Measurements from ENCODE around the gene SSX3. TPM values are rescaled to one million over a fixed set of nuclear protein-coding genes. Genes with fewer than 3 reads are reported as not detected.
"Not testable (repeated sequence)": the region's sequence is repeated elsewhere in the genome, so short reads cannot be mapped to it uniquely, and the experiment has no call there.

SSX3 gene, protein sequence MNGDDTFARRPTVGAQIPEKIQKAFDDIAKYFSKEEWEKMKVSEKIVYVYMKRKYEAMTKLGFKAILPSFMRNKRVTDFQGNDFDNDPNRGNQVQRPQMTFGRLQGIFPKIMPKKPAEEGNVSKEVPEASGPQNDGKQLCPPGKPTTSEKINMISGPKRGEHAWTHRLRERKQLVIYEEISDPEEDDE
- not detected in 2 replicates for total RNA-seq (2014; rRNA removed; shearing (Covaris generic))

DNA sequence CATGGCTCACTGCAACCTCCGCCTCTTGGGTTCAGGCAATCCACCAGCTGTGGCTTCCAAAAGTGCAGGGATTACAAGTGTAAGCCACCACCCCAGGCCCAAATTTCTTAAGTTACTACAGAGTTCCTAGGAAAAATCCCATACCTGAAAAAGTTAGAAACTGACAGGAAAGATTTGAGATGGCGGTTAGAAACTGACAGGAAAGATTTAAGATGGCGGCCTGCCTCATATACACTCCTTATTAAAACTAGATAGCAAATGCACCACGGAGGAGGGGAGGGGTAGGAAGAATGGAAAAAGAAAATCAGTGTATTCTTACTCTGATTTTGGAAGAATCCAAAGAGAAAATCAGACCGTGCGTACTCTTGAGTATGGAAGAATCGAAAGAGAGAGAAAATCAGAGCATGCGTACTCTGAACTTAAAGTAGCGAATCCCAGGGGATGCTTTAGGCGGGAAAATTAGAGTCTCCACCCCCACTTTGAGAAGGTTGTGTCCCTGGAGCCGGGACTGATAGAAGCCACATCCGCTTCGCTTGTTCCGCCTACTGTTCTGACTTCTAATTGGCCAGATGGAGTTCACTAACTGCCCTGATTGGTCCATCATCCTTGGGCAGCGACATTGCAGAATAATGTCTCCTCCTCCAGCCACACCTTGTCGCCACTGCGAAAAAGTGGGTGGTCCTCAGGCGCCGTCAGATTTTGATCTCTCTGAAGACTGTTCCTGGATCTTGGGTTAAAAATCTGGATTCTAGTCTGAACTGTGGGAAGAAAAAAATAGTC lies at the start of gene SSX3:
TSS of gene SSX3 (minus strand) at position 389 of the 780 bp plus-strand sequence. CDS start 1,454 bp downstream, outside the sequence.
- DNase-seq (ENCODE audit: low read depth), result not testable (repeated sequence)

DNA sequence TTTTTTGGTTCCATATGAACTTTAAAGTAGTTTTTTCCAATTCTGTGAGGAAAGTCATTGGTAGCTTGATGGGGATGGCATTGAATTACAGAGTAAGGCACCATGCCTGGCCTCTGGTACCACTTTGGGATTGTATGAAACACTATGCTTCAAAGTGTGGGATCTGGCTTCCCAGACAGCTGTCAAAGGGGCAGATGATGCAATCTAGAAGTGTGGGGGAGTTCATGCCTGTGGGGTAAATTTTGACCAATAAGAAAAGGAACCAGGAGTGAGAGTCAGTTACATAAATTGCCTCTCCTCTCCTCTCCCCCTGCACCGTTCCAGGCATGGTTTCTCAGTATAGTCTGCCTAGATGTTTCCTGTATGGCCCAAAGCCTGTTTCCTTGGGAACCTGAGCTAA lies 41.3 kb upstream of the SSX3 start:
- DNase-seq (ENCODE audit: low read depth), result not testable (repeated sequence)

DNA sequence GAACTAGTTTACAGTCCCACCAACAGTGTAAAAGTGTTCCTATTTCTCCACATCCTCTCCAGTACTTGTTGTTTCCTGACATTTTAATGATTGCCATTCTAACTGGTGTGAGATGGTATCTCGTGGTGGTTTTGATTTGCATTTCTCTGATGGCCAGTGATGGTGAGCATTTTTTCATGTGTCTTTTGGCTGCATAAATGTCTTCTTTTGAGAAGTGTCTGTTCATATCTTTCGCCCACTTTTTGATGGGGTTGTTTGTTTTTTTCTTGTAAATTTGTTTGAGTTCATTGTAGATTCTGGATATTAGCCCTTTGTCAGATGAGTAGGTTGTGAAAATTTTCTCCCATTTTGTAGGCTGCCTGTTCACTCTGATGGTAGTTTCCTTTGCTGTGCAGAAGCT lies 40.4 kb upstream of the SSX3 start:
- not testable (repeated sequence) for DNase-seq (ENCODE audit: low read depth)

DNA sequence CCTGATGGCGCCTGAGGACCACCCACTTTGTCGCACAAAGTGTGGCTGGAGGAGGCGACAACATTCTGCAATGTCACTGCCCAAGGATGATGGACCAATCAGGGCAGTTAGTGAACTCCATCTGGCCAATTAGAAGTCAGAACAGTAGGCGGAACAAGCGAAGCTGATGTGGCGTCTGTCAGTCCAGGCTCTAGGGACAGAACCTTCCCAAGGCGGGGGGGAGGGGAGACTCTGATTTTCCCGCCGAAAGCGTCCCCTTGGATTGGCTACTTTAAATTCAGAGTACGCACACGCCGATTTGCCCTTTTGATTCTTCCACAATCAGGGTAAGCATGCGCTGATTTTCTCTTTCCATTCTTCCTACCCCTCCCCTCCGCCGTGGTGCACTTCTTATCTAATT lies 26.7 kb upstream of the SSX3 start, which contains the start of gene SSX4:
TSS of gene SSX4 (plus strand) at position 301 of the 400 bp plus-strand sequence. CDS start 515 bp downstream, outside the sequence.
- DNase-seq (ENCODE audit: low read depth), result not testable (repeated sequence)

DNA sequence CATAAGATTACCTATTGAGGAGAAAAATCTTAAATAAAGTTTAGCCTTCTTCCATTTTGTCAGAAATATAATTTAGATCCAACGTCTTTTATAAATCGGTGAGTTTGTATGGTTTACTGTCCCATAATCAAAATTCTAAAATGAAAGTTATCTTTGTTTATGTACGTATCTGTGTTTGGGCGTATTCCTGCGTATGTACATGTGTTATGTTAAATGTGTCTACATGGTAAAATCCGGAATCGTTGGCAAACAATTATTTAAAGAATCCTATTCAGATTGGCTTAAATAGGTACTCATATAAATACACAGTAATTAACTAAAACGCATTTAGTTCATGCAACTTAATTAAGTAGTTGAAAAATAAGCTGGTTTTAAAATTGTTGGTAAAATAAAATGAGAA lies 13.9 kb upstream of the SSX3 start:
- not testable (repeated sequence) for DNase-seq (ENCODE audit: low read depth)

DNA sequence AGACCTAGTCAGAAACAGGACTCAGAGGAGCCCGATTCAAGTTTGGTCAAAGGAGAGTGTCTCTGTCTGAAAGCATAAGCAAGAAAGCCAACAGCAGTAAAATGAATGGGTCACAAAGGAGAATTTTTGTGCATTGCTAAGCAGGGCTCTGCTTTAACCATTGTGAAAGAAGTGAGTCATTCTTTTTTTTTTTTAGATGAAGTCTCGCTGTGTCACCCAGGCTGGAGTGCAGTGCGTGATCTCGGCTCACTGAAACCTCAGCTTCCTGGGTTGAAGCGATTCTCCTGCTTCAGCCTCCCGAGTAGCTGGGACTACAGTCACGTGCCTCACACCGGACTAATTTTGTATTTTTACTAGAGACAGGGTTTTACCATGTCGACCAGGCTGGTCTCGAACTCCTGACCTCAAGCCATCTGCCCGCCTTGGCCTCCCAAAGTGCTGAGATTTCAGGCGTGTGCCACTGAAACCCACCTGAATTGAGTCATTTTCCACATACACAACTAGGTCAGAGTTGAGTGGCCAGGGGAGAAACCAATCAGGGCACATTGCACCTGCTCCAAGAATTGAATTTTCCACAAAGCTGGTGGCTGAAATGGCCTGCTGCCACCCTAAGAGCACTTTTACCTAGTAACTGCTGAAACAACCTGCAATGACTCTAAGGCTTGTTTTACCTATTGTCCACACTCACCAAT lies 11.4 kb upstream of the SSX3 start:
- DNase-seq (ENCODE audit: low read depth), result not testable (repeated sequence)

DNA sequence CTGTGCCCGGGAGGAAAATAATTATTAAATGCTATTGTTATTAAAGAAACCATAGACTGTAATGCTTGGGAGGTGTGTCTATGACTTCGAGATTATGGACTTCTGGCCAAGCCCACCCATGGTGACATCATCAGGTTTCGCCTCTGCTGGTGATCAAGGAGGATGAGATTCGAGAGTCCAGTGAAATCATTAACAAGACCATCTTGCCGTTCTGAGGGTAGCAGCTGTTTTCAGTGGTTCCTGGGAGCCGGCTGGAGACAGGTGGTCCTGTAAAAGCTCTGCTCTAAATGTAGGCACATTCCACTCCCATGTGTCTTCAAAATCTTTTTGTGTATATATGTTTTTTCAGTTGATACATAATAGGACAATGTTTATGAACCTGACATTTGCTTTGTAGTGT lies 2.8 kb upstream of the SSX3 start:
- not testable (repeated sequence) for DNase-seq (ENCODE audit: low read depth)

DNA sequence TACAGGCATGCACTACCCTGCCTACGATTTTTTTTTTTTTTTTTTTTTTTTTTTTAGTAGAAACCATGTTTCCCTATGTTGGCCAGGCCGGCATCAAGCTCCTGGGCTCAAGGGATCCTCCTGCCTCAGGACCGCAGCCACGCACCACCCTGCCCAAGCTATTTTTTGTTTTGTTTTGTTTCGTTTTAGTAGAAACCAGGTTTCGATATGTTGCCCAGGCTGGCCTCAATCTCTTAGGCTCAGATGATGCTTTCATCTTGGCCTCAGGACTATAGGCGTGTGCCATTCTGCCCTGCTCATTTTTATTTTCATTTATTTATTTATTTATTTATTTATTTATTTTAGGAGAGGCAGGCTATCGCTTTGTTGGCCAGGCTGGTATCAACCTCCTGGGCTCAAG lies 1.2 kb upstream of the SSX3 start:
- no peak for DNase-seq (ENCODE audit: low read depth)

DNA sequence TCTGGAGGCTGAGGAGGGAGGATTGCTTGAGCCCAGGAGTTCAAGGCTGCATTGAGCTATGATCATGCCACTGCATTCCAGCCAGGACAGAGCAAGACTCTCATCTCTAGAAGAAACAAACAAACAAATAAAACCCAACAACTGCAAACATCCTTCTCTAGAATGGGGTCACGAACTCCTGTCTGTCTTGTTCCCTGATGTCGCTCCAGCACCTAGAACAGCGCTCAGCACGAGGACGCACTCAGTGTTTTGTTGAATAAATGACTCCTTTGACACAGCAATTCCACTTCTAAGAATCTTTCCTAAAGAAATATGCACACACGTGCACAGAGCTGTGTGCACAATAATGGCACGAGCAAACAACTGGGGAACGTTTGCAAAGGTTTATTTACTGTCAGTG lies 10.4 kb downstream of the SSX3 start:
- not testable (repeated sequence) for DNase-seq (ENCODE audit: low read depth)

DNA sequence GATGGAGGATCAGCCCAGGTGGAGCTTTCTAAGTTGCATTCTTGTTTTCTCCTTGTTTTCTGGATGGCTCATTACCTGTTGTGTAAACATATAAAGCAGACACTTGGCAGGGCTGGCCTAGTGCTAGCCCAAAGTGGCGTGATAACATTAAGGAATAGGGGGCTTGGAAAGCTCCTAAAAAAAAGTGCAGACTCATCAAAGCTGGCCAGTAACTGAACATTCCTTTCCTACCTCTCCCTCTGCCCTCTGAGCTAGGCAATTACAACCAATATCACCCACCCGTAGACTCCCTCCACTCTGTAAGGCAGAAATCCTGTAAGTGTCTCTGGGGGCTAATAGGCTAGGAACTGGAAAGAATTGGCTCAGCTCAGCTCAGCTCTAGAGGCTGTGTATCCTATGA lies 42.5 kb downstream of the SSX3 start:
- DNase-seq (ENCODE audit: low read depth), result not testable (repeated sequence)

DNA sequence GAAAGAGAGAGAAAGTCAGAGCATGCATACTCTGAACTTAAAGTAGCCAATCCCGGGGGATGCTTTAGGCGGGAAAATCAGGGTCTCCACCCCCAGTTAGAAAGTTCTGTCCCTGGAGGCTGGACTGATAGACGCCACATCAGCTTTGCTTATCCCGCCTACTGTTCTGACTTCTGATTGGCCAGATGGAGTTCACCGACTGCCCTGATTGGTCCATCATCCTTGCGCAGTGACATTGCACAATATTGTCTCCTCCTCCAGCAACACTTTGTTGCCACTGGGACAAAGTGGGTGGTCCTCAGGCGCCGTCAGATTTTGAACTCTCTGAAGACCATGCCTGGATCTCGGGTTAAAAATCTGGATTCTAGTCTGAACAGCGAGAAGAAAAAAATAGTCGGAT lies 50.3 kb downstream of the SSX3 start:
- no peak for DNase-seq (ENCODE audit: low read depth)

Other genes with a start within 250 kb of the SSX3 start
- not detected in 2 replicates for gene SPACA5B, start 226.1 kb downstream of the SSX3 start, total RNA-seq (2014; rRNA removed; shearing (Covaris generic))
- 0.96 TPM in 1 of 2 replicates, not detected in the other for gene SSX5, start 159.9 kb downstream of the SSX3 start, total RNA-seq (2014; rRNA removed; shearing (Covaris generic))
- gene SSX1, start 101.3 kb downstream of the SSX3 start, total RNA-seq (2014; rRNA removed; shearing (Covaris generic)), result 5.8 and 8.9 TPM in 2 replicates
- not detected in 2 replicates for gene SSX4, start 26.8 kb upstream of the SSX3 start, total RNA-seq (2014; rRNA removed; shearing (Covaris generic))
- gene SSX4B, start 55.3 kb upstream of the SSX3 start, total RNA-seq (2014; rRNA removed; shearing (Covaris generic)), result not detected in 2 replicates
- 0.05 TPM in 1 of 2 replicates, not detected in the other for gene SLC38A5, start 113.6 kb upstream of the SSX3 start, total RNA-seq (2014; rRNA removed; shearing (Covaris generic))
- gene FTSJ1, start 119.5 kb upstream of the SSX3 start, total RNA-seq (2014; rRNA removed; shearing (Covaris generic)), result 107 and 123 TPM in 2 replicates
- gene PORCN, start 152.3 kb upstream of the SSX3 start, total RNA-seq (2014; rRNA removed; shearing (Covaris generic)), result 23.1 and 25.4 TPM in 2 replicates
- 248 and 277 TPM in 2 replicates for gene EBP, start 165.1 kb upstream of the SSX3 start, total RNA-seq (2014; rRNA removed; shearing (Covaris generic))
- gene TBC1D25, start 183.0 kb upstream of the SSX3 start, total RNA-seq (2014; rRNA removed; shearing (Covaris generic)), result 6.7 and 9.3 TPM in 2 replicates
- gene RBM3, start 217.8 kb upstream of the SSX3 start, total RNA-seq (2014; rRNA removed; shearing (Covaris generic)), result 52.6 and 64.2 TPM in 2 replicates
- 54.3 and 88.6 TPM in 2 replicates for gene WDR13, start 240.8 kb upstream of the SSX3 start, total RNA-seq (2014; rRNA removed; shearing (Covaris generic))